ENCODE results near the gene CDK3. TPM values are rescaled to one million over a fixed set of nuclear protein-coding genes. Genes with fewer than 3 reads are reported as not detected.
"Not testable (repeated sequence)": the region's sequence is repeated elsewhere in the genome, so short reads cannot be mapped to it uniquely, and the experiment has no call there.

The CDK3 gene
- total and polyA plus RNA-seq, 2 donors (not counting 1 experiment from before 2014, with no cell fraction given): 1.3 to 2.3 TPM

- Histone ChIP-seq H3K4me2 (ENCODE audit: extremely low read depth, insufficient read depth, low read length) (no peak overlapping the region), H3K4me3 (replicated peaks in 1 of 4; ENCODE audit: control extremely low read depth in 1 of 4, insufficient read depth in 1 of 4, low read depth in 3 of 4, low read length in 4 of 4) (no peak overlapping the region), H3K4me1 (ENCODE audit: control insufficient read depth, extremely low read depth, insufficient read depth, low read length) (no peaks in the 10 kb centered on the region), H2AFZ (ENCODE audit: low read length) (no peak overlapping the region), H3K9ac (ENCODE audit: insufficient read depth, low read length) (no peak overlapping the region), H3K27me3 (ENCODE audit: control insufficient read depth, insufficient read depth, low read length) (no peaks in the 10 kb centered on the region), H3K79me2 (ENCODE audit: control insufficient read depth, insufficient read depth, low read length) (no peaks in the 10 kb centered on the region), H3K27ac (ENCODE audit: insufficient read depth, low read length) (no peak overlapping the region), H4K20me1 (ENCODE audit: control insufficient read depth, extremely low read depth, insufficient read depth, low read length) (no peaks in the 10 kb centered on the region), H3K36me3 (ENCODE audit: control insufficient read depth, insufficient read depth, low read length) (peaks cover 10% of the 10 kb centered on the region), H3K9me3 (ENCODE audit: control insufficient read depth, insufficient read depth, low read depth, low read length) (no peaks in the 10 kb centered on the region)
- DNase-seq (ENCODE audit: low read depth in 2 of 2): no peak
- TF ChIP-seq CTCF (conservative IDR thresholded peaks at IDR 0.05 in 1 of 2, IDR thresholded peaks at IDR 0.05 in 1 of 2; ENCODE audit: low read depth in 1 of 2, low read length in 2 of 2) (no peak), EZH2 (IDR thresholded peaks at IDR 0.05; ENCODE audit: low read length, missing control alignments) (no peak)
Measured at GRCh38 chr17:76038050-76038449, 37.4 kb downstream of the CDK3 start.

DNA sequence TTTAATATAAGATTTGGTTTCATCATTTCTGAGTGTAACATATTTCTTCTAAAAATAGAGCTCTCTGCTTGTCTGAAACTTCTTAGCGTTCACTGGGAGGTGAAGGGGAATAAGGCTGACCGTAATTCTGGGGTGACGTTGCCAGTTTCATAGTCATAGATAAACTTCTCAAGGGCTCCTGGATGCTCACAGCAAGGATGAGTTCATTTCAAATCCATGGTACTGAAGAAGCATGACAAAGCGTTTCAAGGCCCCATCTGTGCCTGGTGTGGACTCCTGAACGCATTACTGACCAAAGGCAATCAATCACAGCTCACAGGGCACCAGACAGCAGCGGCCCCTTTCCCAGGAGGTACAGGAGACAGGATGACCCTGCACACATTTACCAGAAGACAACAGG lies 38.5 kb downstream of the CDK3 start:
- Histone ChIP-seq H3K4me2 (ENCODE audit: extremely low read depth, insufficient read depth, low read length) (no peak overlapping the region), H3K4me3 (replicated peaks in 1 of 4; ENCODE audit: control extremely low read depth in 1 of 4, insufficient read depth in 1 of 4, low read depth in 3 of 4, low read length in 4 of 4) (no peak overlapping the region), H3K36me3 (ENCODE audit: control insufficient read depth, insufficient read depth, low read length) (peaks cover 17% of the 10 kb centered on the region), H4K20me1 (ENCODE audit: control insufficient read depth, extremely low read depth, insufficient read depth, low read length) (no peaks in the 10 kb centered on the region), H3K79me2 (ENCODE audit: control insufficient read depth, insufficient read depth, low read length) (no peaks in the 10 kb centered on the region), H3K9me3 (ENCODE audit: control insufficient read depth, insufficient read depth, low read depth, low read length) (no peaks in the 10 kb centered on the region), H3K27ac (ENCODE audit: insufficient read depth, low read length) (no peak overlapping the region), H3K27me3 (ENCODE audit: control insufficient read depth, insufficient read depth, low read length) (no peaks in the 10 kb centered on the region), H3K4me1 (ENCODE audit: control insufficient read depth, extremely low read depth, insufficient read depth, low read length) (no peaks in the 10 kb centered on the region), H2AFZ (ENCODE audit: low read length) (no peak overlapping the region), H3K9ac (ENCODE audit: insufficient read depth, low read length) (no peak overlapping the region)
- TF ChIP-seq EZH2 (IDR thresholded peaks at IDR 0.05; ENCODE audit: low read length, missing control alignments) (no peak), CTCF (conservative IDR thresholded peaks at IDR 0.05 in 1 of 2, IDR thresholded peaks at IDR 0.05 in 1 of 2; ENCODE audit: low read depth in 1 of 2, low read length in 2 of 2) (no peak)
- DNase-seq (ENCODE audit: low read depth in 2 of 2): no peak

- H3K4me1 ChIP-seq (ENCODE audit: control insufficient read depth, extremely low read depth, insufficient read depth, low read length): no peaks in the 10 kb centered on the region
- H3K27me3 ChIP-seq (ENCODE audit: control insufficient read depth, insufficient read depth, low read length): no peaks in the 10 kb centered on the region
- H4K20me1 ChIP-seq (ENCODE audit: control insufficient read depth, extremely low read depth, insufficient read depth, low read length): no peaks in the 10 kb centered on the region
- H3K4me3 ChIP-seq (replicated peaks in 1 of 4; ENCODE audit: control extremely low read depth in 1 of 4, insufficient read depth in 1 of 4, low read depth in 3 of 4, low read length in 4 of 4): no peak overlapping the region
- H3K36me3 ChIP-seq (ENCODE audit: control insufficient read depth, insufficient read depth, low read length): peaks cover 20% of the 10 kb centered on the region
- no peak overlapping the region for H3K27ac ChIP-seq (ENCODE audit: insufficient read depth, low read length)
- H3K9ac ChIP-seq (ENCODE audit: insufficient read depth, low read length): no peak overlapping the region
- TF ChIP-seq CTCF (conservative IDR thresholded peaks at IDR 0.05 in 1 of 2, IDR thresholded peaks at IDR 0.05 in 1 of 2; ENCODE audit: low read depth in 1 of 2, low read length in 2 of 2): no peak
- TF ChIP-seq EZH2 (IDR thresholded peaks at IDR 0.05; ENCODE audit: low read length, missing control alignments): no peak
- no peak overlapping the region for H2AFZ ChIP-seq (ENCODE audit: low read length)
- no peaks in the 10 kb centered on the region for H3K9me3 ChIP-seq (ENCODE audit: control insufficient read depth, insufficient read depth, low read depth, low read length)
- H3K79me2 ChIP-seq (ENCODE audit: control insufficient read depth, insufficient read depth, low read length): no peaks in the 10 kb centered on the region
- DNase-seq (ENCODE audit: low read depth in 2 of 2): no peak
- no peak overlapping the region for H3K4me2 ChIP-seq (ENCODE audit: extremely low read depth, insufficient read depth, low read length)
Measured at GRCh38 chr17:76040376-76040775, 39.7 kb downstream of the CDK3 start.

GRCh38 chr17:76042868-76043267 lies 42.2 kb downstream of the CDK3 start:
- H3K36me3 ChIP-seq (ENCODE audit: control insufficient read depth, insufficient read depth, low read length): peaks cover 28% of the 10 kb centered on the region
- H3K4me3 ChIP-seq (replicated peaks in 1 of 4; ENCODE audit: control extremely low read depth in 1 of 4, insufficient read depth in 1 of 4, low read depth in 3 of 4, low read length in 4 of 4); H3K9me3 ChIP-seq (ENCODE audit: control insufficient read depth, insufficient read depth, low read depth, low read length); H3K27me3 ChIP-seq (ENCODE audit: control insufficient read depth, insufficient read depth, low read length); H3K27ac ChIP-seq (ENCODE audit: insufficient read depth, low read length); H3K4me1 ChIP-seq (ENCODE audit: control insufficient read depth, extremely low read depth, insufficient read depth, low read length); H3K9ac ChIP-seq (ENCODE audit: insufficient read depth, low read length); H3K79me2 ChIP-seq (ENCODE audit: control insufficient read depth, insufficient read depth, low read length); H3K4me2 ChIP-seq (ENCODE audit: extremely low read depth, insufficient read depth, low read length); DNase-seq (ENCODE audit: low read depth in 2 of 2); H2AFZ ChIP-seq (ENCODE audit: low read length); H4K20me1 ChIP-seq (ENCODE audit: control insufficient read depth, extremely low read depth, insufficient read depth, low read length): not testable (repeated sequence)

DNA sequence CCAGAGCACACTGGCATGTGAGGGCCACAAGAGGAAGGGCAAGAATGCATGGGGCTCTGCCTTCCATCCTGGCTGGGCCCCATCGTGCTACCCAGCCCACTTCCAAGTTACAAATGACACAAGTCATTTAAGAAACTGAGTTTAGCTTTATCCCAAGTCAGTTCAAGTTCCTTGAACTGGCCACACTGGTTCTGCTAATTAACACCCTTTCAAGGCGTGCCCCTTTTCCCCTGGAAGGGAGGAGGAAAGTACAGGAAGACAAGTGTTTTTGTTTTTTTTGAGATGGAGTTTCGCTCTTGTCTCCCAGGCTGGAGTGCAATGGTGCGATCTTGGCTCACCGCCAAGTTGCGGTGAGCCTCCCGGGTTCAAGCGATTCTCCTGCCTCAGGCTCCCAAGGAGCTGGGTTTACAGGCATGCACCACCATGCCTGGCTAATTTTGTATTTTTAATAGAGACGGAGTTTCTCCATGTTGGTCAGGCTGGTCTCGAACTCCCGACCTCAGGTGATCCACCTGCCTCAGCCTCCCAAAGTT lies 43.9 kb downstream of the CDK3 start:
- H3K9ac ChIP-seq (ENCODE audit: insufficient read depth, low read length); H3K4me3 ChIP-seq (replicated peaks in 1 of 4; ENCODE audit: control extremely low read depth in 1 of 4, insufficient read depth in 1 of 4, low read depth in 3 of 4, low read length in 4 of 4); H4K20me1 ChIP-seq (ENCODE audit: control insufficient read depth, extremely low read depth, insufficient read depth, low read length); H2AFZ ChIP-seq (ENCODE audit: low read length); H3K27ac ChIP-seq (ENCODE audit: insufficient read depth, low read length); H3K9me3 ChIP-seq (ENCODE audit: control insufficient read depth, insufficient read depth, low read depth, low read length); H3K4me2 ChIP-seq (ENCODE audit: extremely low read depth, insufficient read depth, low read length); DNase-seq (ENCODE audit: low read depth in 2 of 2); H3K79me2 ChIP-seq (ENCODE audit: control insufficient read depth, insufficient read depth, low read length); H3K4me1 ChIP-seq (ENCODE audit: control insufficient read depth, extremely low read depth, insufficient read depth, low read length); H3K27me3 ChIP-seq (ENCODE audit: control insufficient read depth, insufficient read depth, low read length): not testable (repeated sequence)
- peaks cover 30% of the 10 kb centered on the region for H3K36me3 ChIP-seq (ENCODE audit: control insufficient read depth, insufficient read depth, low read length)

All from fibroblast of lung (primary cell).